CD4-positive, alpha-beta T cell treated with Interleukin-2 at 100 ng/mL for 4 hours (primary cell): Measurements from ENCODE around the gene CADM2.

ENCODE experiments used
- DNase-seq: peaks from one replicate; pipeline ENCODE4 v3.0.0-alpha.2; 2020; ENCODE audit warnings: low spot score

CADM2 gene

GRCh38 chr3:85800676-85801075 lies 841.9 kb downstream of the CADM2 start:
- DNase-seq = no peak

GRCh38 chr3:85801955-85802354 lies 843.2 kb downstream of the CADM2 start:
- DNase-seq = no peak

- DNase-seq = no peak
These were observed 850.0 kb downstream of the CADM2 start for GRCh38 chr3:85808755-85809154.

- DNase-seq = no peak
These were observed 862.5 kb downstream of the CADM2 start for GRCh38 chr3:85821130-85821756.

GRCh38 chr3:85835857-85836440 lies 877.2 kb downstream of the CADM2 start:
- no peak for DNase-seq

GRCh38 chr3:85837402-85837801 lies 878.6 kb downstream of the CADM2 start:
- DNase-seq = no peak

- DNase-seq = no peak
These were observed 880.1 kb downstream of the CADM2 start for GRCh38 chr3:85838921-85839320.

- DNase-seq = no peak
These were observed 883.3 kb downstream of the CADM2 start for GRCh38 chr3:85842081-85842480.

- DNase-seq = no peak
These were observed 888.2 kb downstream of the CADM2 start for GRCh38 chr3:85846940-85847339.

- no peak for DNase-seq
These were observed 892.3 kb downstream of the CADM2 start for GRCh38 chr3:85851071-85851470.

GRCh38 chr3:85853805-85854204 lies 895.0 kb downstream of the CADM2 start:
- no peak for DNase-seq

GRCh38 chr3:85862893-85863455 lies 904.2 kb downstream of the CADM2 start:
- DNase-seq = no peak

GRCh38 chr3:85864896-85865295 lies 906.1 kb downstream of the CADM2 start:
- DNase-seq = no peak

GRCh38 chr3:85867072-85867471 lies 908.3 kb downstream of the CADM2 start:
- no peak for DNase-seq

- DNase-seq = no peak
These were observed 916.8 kb downstream of the CADM2 start for GRCh38 chr3:85875589-85875988.

GRCh38 chr3:85877631-85878030 lies 918.8 kb downstream of the CADM2 start:
- no peak for DNase-seq

GRCh38 chr3:85881833-85882393 lies 923.1 kb downstream of the CADM2 start:
- DNase-seq = no peak

- DNase-seq = no peak
These were observed 931.3 kb downstream of the CADM2 start for GRCh38 chr3:85890043-85890555.

- no peak for DNase-seq
These were observed 944.6 kb downstream of the CADM2 start for GRCh38 chr3:85903434-85903833.

GRCh38 chr3:85912980-85913379 lies 954.2 kb downstream of the CADM2 start:
- DNase-seq = no peak

- DNase-seq = no peak
These were observed 963.6 kb downstream of the CADM2 start for GRCh38 chr3:85922374-85922773.

- no peak for DNase-seq
These were observed 971.9 kb downstream of the CADM2 start for GRCh38 chr3:85930718-85931117.

- DNase-seq = no peak
These were observed 974.5 kb downstream of the CADM2 start for GRCh38 chr3:85933326-85933725.
